Measurements from ENCODE around the gene ENAM.
"Not testable (repeated sequence)": the region's sequence is repeated elsewhere in the genome, so short reads cannot be mapped to it uniquely, and the experiment has no call there.

The ENAM gene

DNA sequence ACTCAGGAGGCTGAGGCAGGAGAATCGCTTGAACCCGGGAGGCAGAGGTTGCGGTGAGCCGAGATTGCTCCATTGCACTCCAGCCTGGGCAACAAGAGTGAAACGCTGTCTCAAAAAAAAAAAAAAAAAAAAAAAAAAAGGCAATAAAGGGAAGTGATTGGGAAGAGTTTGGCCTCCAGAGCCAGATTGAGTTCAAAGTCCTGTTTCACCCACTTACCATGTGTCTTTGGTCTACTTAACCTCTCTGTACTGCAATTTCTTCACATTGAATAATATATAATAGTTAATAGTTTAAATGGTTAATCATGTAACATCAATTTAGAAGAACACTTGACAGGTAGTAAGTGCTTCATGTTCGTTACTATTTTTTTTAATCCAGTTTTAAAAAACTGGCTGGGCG is 66.1 kb downstream of the ENAM start:
- 100% methylated on average over 2 of the region's 7 CpGs; no CpG with 5 or more reads in 1 of the 2 experiments for WGBS, 2 experiments (ENCODE audit: insufficient coverage in 2 of 2)
- H3K4me3 ChIP-seq (ENCODE audit: extremely low read depth, insufficient read depth, low read length, poor library complexity, severe bottlenecking); H3K27ac ChIP-seq (ENCODE audit: low read depth, low read length, severe bottlenecking); H3K4me1 ChIP-seq (ENCODE audit: control insufficient read depth, insufficient read depth, low read length, poor library complexity, severe bottlenecking); H3K9me3 ChIP-seq (ENCODE audit: control insufficient read depth, low read length): not testable (repeated sequence)
- peaks cover 28% of the 10 kb centered on the region for H3K36me3 ChIP-seq (ENCODE audit: control insufficient read depth, insufficient read depth, low read length)
